ENCODE results near the gene NLRC3.

GRCh38 chr16:3515897-3516296 is 61.3 kb downstream of the NLRC3 start:
- no peak for TF ChIP-seq CTCF (IDR thresholded peaks at IDR 0.05; ENCODE audit: insufficient read depth, low read length)
- TF ChIP-seq, protein P1, sequence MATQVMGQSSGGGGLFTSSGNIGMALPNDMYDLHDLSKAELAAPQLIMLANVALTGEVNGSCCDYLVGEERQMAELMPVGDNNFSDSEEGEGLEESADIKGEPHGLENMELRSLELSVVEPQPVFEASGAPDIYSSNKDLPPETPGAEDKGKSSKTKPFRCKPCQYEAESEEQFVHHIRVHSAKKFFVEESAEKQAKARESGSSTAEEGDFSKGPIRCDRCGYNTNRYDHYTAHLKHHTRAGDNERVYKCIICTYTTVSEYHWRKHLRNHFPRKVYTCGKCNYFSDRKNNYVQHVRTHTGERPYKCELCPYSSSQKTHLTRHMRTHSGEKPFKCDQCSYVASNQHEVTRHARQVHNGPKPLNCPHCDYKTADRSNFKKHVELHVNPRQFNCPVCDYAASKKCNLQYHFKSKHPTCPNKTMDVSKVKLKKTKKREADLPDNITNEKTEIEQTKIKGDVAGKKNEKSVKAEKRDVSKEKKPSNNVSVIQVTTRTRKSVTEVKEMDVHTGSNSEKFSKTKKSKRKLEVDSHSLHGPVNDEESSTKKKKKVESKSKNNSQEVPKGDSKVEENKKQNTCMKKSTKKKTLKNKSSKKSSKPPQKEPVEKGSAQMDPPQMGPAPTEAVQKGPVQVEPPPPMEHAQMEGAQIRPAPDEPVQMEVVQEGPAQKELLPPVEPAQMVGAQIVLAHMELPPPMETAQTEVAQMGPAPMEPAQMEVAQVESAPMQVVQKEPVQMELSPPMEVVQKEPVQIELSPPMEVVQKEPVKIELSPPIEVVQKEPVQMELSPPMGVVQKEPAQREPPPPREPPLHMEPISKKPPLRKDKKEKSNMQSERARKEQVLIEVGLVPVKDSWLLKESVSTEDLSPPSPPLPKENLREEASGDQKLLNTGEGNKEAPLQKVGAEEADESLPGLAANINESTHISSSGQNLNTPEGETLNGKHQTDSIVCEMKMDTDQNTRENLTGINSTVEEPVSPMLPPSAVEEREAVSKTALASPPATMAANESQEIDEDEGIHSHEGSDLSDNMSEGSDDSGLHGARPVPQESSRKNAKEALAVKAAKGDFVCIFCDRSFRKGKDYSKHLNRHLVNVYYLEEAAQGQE (IDR thresholded peaks at IDR 0.05; ENCODE audit: insufficient replicate concordance, low read depth) = no peak
- no peak for TF ChIP-seq POLR2AphosphoS5 (IDR thresholded peaks at IDR 0.05; ENCODE audit: low read depth)
- TF ChIP-seq SPI1 (IDR thresholded peaks at IDR 0.05; ENCODE audit: borderline replicate concordance, low read depth) = no peak

All from HL-60 (cell line).